ENCODE results near the gene PRKCH. TPM values are rescaled to one million over a fixed set of nuclear protein-coding genes. Genes with fewer than 3 reads are reported as not detected.
"Not testable (repeated sequence)": the region's sequence is repeated elsewhere in the genome, so short reads cannot be mapped to it uniquely, and the experiment has no call there.

PRKCH gene
- total RNA-seq, 1 experiment from 2014 or later: 2.7 TPM

DNA sequence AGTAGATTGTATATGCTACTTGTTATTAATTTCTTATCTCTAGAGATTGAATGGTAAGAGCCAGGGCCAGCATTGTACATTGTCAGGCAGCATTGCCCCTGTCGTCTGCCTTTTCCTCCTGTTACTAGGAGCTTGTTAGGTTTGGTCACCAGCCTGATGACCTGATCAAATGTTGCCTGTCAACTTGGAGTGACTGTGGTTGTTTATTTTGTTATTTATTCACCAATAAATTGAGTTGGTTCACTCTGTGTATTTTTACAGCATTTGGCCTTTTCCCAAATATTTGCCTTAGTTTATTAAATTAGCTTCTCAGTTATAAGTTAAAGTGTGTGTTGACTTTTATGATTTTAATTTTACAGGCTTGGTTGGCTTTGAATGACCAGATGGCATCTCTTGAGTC lies 88.4 kb downstream of the PRKCH start:
- no TSS peak for BruUV-seq (replicated peaks)
- Histone ChIP-seq H3K36me3 (ENCODE audit: control insufficient read depth, insufficient read depth, low read length) (no peaks in the 10 kb centered on the region), H3K4me1 (ENCODE audit: control insufficient read depth, insufficient read depth, low read length) (no peaks in the 10 kb centered on the region), H3K27me3 (ENCODE audit: control insufficient read depth, insufficient read depth, low read length) (no peaks in the 10 kb centered on the region; the same call in 1 of the 2 replicates), H3K27ac (ENCODE audit: low read length) (no peak overlapping the region), H3K4me3 (ENCODE audit: low read depth in 2 of 2, low read length in 2 of 2) (no peak overlapping the region), H3K9me3 (ENCODE audit: control insufficient read depth, insufficient read depth, low read depth, low read length) (no peaks in the 10 kb centered on the region)
- ATAC-seq (no peak), DNase-seq (ENCODE audit: low read depth, low spot score) (no peak)
- intact Hi-C loops (cut with micrococcal nuclease; ENCODE audit: unreplicated experiment) (no loop called here), in situ Hi-C loops (cut with HindIII; ENCODE audit: low pct_unique_long_range_greater_than_20kb, low sequenced_read_pairs) (no loop called here)
- ChIA-PET CTCF (no interaction called here), POLR2A (no interaction called here)
- TF ChIP-seq POLR2AphosphoS5 (IDR thresholded peaks at IDR 0.05; ENCODE audit: low read depth, low read length) (no peak), SIN3A (IDR thresholded peaks at IDR 0.05; ENCODE audit: borderline replicate concordance, insufficient read depth, low read depth, low read length) (no peak), TCF7L2 (IDR thresholded peaks at IDR 0.05; ENCODE audit: low read depth, low read length) (no peak)
- TF ChIP-seq, protein P1, sequence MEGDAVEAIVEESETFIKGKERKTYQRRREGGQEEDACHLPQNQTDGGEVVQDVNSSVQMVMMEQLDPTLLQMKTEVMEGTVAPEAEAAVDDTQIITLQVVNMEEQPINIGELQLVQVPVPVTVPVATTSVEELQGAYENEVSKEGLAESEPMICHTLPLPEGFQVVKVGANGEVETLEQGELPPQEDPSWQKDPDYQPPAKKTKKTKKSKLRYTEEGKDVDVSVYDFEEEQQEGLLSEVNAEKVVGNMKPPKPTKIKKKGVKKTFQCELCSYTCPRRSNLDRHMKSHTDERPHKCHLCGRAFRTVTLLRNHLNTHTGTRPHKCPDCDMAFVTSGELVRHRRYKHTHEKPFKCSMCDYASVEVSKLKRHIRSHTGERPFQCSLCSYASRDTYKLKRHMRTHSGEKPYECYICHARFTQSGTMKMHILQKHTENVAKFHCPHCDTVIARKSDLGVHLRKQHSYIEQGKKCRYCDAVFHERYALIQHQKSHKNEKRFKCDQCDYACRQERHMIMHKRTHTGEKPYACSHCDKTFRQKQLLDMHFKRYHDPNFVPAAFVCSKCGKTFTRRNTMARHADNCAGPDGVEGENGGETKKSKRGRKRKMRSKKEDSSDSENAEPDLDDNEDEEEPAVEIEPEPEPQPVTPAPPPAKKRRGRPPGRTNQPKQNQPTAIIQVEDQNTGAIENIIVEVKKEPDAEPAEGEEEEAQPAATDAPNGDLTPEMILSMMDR (IDR thresholded peaks at IDR 0.05): no peak
- TF ChIP-seq, protein P2, sequence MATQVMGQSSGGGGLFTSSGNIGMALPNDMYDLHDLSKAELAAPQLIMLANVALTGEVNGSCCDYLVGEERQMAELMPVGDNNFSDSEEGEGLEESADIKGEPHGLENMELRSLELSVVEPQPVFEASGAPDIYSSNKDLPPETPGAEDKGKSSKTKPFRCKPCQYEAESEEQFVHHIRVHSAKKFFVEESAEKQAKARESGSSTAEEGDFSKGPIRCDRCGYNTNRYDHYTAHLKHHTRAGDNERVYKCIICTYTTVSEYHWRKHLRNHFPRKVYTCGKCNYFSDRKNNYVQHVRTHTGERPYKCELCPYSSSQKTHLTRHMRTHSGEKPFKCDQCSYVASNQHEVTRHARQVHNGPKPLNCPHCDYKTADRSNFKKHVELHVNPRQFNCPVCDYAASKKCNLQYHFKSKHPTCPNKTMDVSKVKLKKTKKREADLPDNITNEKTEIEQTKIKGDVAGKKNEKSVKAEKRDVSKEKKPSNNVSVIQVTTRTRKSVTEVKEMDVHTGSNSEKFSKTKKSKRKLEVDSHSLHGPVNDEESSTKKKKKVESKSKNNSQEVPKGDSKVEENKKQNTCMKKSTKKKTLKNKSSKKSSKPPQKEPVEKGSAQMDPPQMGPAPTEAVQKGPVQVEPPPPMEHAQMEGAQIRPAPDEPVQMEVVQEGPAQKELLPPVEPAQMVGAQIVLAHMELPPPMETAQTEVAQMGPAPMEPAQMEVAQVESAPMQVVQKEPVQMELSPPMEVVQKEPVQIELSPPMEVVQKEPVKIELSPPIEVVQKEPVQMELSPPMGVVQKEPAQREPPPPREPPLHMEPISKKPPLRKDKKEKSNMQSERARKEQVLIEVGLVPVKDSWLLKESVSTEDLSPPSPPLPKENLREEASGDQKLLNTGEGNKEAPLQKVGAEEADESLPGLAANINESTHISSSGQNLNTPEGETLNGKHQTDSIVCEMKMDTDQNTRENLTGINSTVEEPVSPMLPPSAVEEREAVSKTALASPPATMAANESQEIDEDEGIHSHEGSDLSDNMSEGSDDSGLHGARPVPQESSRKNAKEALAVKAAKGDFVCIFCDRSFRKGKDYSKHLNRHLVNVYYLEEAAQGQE (IDR thresholded peaks at IDR 0.05; ENCODE audit: insufficient read depth in 1 of 2, low read depth in 2 of 2, low read length in 1 of 2): no peak

DNA sequence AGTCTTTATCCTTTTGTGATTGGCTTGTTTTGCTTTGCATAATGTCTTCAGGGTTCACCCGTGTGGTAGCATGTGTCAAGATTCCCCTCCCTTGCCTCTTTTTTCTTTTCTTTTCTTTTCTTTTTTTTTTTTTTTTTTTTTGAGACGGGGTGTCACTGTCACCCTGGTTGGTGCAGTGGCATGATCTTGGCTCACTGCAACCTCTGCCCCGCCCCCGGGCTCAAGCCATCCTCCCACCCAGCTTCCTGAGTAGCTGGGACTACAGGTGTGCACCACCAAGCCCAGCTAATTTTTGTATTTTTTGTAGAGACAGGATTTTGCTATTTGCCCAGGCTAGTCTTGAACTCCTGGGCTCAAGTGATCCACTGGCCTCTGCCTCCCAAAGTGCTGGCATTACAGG lies 94.6 kb downstream of the PRKCH start:
- H3K27me3 ChIP-seq (ENCODE audit: control insufficient read depth, insufficient read depth, low read length); H3K36me3 ChIP-seq (ENCODE audit: control insufficient read depth, insufficient read depth, low read length); intact Hi-C loops (cut with micrococcal nuclease; ENCODE audit: unreplicated experiment); ATAC-seq; H3K4me3 ChIP-seq (ENCODE audit: low read depth in 2 of 2, low read length in 2 of 2); in situ Hi-C loops (cut with HindIII; ENCODE audit: low pct_unique_long_range_greater_than_20kb, low sequenced_read_pairs); H3K9me3 ChIP-seq (ENCODE audit: control insufficient read depth, insufficient read depth, low read depth, low read length); CTCF ChIA-PET; POLR2A ChIA-PET; H3K4me1 ChIP-seq (ENCODE audit: control insufficient read depth, insufficient read depth, low read length); BruUV-seq (replicated peaks); H3K27ac ChIP-seq (ENCODE audit: low read length); DNase-seq (ENCODE audit: low read depth, low spot score): not testable (repeated sequence)

DNA sequence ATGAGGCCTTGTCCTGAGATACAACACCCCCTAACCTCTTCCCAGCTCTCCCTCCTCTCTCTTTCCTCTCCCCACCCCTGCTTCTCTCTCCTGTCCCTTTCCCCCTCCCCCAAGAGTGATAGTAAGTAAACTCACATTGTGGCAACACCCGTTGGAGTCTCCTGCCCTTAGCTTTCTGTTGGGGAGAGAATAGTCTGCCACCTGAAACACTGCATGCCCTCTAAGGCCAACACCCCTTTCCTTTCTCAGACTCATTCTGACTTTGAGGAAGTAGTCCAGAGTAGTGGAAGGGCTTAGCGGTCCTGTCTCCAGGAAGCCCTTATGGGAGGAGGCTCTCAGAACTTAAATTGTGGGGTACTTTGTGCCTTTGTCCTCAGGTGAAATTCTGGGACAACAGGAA lies 95.2 kb downstream of the PRKCH start:
- ChIA-PET CTCF (no interaction called here), POLR2A (no interaction called here)
- intact Hi-C loops (cut with micrococcal nuclease; ENCODE audit: unreplicated experiment): no loop called here
- H3K27ac ChIP-seq (ENCODE audit: low read length): no peak overlapping the region
- in situ Hi-C loops (cut with HindIII; ENCODE audit: low pct_unique_long_range_greater_than_20kb, low sequenced_read_pairs): no loop called here
- no peaks in the 10 kb centered on the region for H3K36me3 ChIP-seq (ENCODE audit: control insufficient read depth, insufficient read depth, low read length)
- TF ChIP-seq TCF7L2 (IDR thresholded peaks at IDR 0.05; ENCODE audit: low read depth, low read length): no peak
- TF ChIP-seq, protein P1 (IDR thresholded peaks at IDR 0.05): no peak
- TF ChIP-seq, protein P2 (IDR thresholded peaks at IDR 0.05; ENCODE audit: insufficient read depth in 1 of 2, low read depth in 2 of 2, low read length in 1 of 2): no peak
- TF ChIP-seq POLR2AphosphoS5 (IDR thresholded peaks at IDR 0.05; ENCODE audit: low read depth, low read length): no peak
- TF ChIP-seq SIN3A (IDR thresholded peaks at IDR 0.05; ENCODE audit: borderline replicate concordance, insufficient read depth, low read depth, low read length): no peak
- ATAC-seq: no peak
- no peaks in the 10 kb centered on the region for H3K27me3 ChIP-seq (ENCODE audit: control insufficient read depth, insufficient read depth, low read length)
- no peak for DNase-seq (ENCODE audit: low read depth, low spot score)
- no peaks in the 10 kb centered on the region for H3K9me3 ChIP-seq (ENCODE audit: control insufficient read depth, insufficient read depth, low read depth, low read length)
- H3K4me1 ChIP-seq (ENCODE audit: control insufficient read depth, insufficient read depth, low read length): no peaks in the 10 kb centered on the region
- BruUV-seq (replicated peaks): no TSS peak
- no peak overlapping the region for H3K4me3 ChIP-seq (ENCODE audit: low read depth in 2 of 2, low read length in 2 of 2)

Data from Panc1 (cell line).